Neural cell (in vitro differentiated cells): ENCODE measurements around the gene MSGN1. TPM values are rescaled to one million over a fixed set of nuclear protein-coding genes. Genes with fewer than 3 reads are reported as not detected.

Source experiments
- H2AFZ ChIP-seq: fragments of 200-600, 300-800 bp; sonication (generic), shearing (Covaris generic); 2 replicates; pipeline ENCODE4 v1.6.0; 2014; ENCODE audit warnings: low read depth, mild to moderate bottlenecking, antibody characterized with exemption, low read length, moderate library complexity
- H3F3A ChIP-seq: fragments of 200-600 bp; shearing (Covaris generic); 2 replicates; pipeline ENCODE4 v1.6.1; 2016; ENCODE audit warnings: mild to moderate bottlenecking, moderate library complexity, mixed read lengths, antibody characterized with exemption, low read length; ENCODE audit not compliant: insufficient read depth, poor library complexity, severe bottlenecking
- H3K27ac ChIP-seq: fragments of 200-600, 300-800 bp; sonication (generic), shearing (Covaris generic); 2 replicates; pipeline ENCODE4 v1.5.1; 2014; ENCODE audit warnings: mild to moderate bottlenecking, low read length, moderate library complexity
- H3K27me3 ChIP-seq: fragments of 300-800, 200-600 bp; sonication (generic), shearing (Covaris generic); 2 replicates; pipeline ENCODE4 v1.6.0; 2014; ENCODE audit warnings: mild to moderate bottlenecking, low read depth, low read length, moderate library complexity; ENCODE audit not compliant: insufficient read depth
- H3K36me3 ChIP-seq: fragments of 300-800, 200-600 bp; sonication (generic), shearing (Covaris generic); 2 replicates; pipeline ENCODE4 v1.5.1; 2014; ENCODE audit warnings: mild to moderate bottlenecking, antibody characterized with exemption, low read length, moderate library complexity; ENCODE audit not compliant: insufficient read depth
- H3K4me2 ChIP-seq: fragments of 300-800, 200-600 bp; sonication (generic), shearing (Covaris generic); 2 replicates; pipeline ENCODE4 v1.6.0; 2014; ENCODE audit warnings: mild to moderate bottlenecking, low read length
- H3K4me3 ChIP-seq: fragments of 300-800, 200-600 bp; sonication (generic), shearing (Covaris generic); 2 replicates; pipeline ENCODE4 v1.5.1; 2014; ENCODE audit warnings: mild to moderate bottlenecking, low read length, moderate library complexity
- H3K79me2 ChIP-seq: fragments of 200-600 bp; shearing (Covaris generic); replicated peaks from 2 replicates; pipeline ENCODE4 v1.6.0; 2014; ENCODE audit warnings: mild to moderate bottlenecking, low read length, moderate library complexity; ENCODE audit not compliant: insufficient read depth
- H3K9ac ChIP-seq: fragments of 300-800, 200-600 bp; sonication (generic), shearing (Covaris generic); 2 replicates; pipeline ENCODE4 v1.6.1; 2016; ENCODE audit warnings: mild to moderate bottlenecking, low read length, mixed read lengths
- H3K9me2 ChIP-seq: fragments of 200-600 bp; shearing (Covaris generic); 2 replicates; pipeline ENCODE4 v1.6.1; 2016; ENCODE audit warnings: mild to moderate bottlenecking, low read length, mixed read lengths; ENCODE audit not compliant: insufficient read depth
- H3K9me3 ChIP-seq: fragments of 200-600, 300-800 bp; sonication (generic), shearing (Covaris generic); 2 replicates; pipeline ENCODE4 v1.6.1; 2016; ENCODE audit warnings: mild to moderate bottlenecking, mixed run types, low read length, moderate library complexity, mixed read lengths
- H4K20me1 ChIP-seq: fragments of 200-600 bp; shearing (Covaris generic); 2 replicates; pipeline ENCODE4 v1.6.1; 2016; ENCODE audit warnings: mild to moderate bottlenecking, mixed run types; ENCODE audit not compliant: insufficient read depth
- CTCF ChIP-seq: fragments of 450-650 bp; IDR thresholded peaks from 2 replicates; pipeline ENCODE4 v1.5.1; 2014; ENCODE audit warnings: antibody characterized with exemption, mild to moderate bottlenecking, moderate library complexity; ENCODE audit not compliant: poor library complexity, severe bottlenecking
- EP300 ChIP-seq: fragments of 450-650 bp; conservative IDR thresholded peaks from 2 replicates; pipeline ENCODE4 v1.6.1; 2014; ENCODE audit warnings: antibody characterized with exemption, mild to moderate bottlenecking, moderate library complexity; ENCODE audit not compliant: poor library complexity, severe bottlenecking
- EZH2 ChIP-seq: fragments of 200-600, 300-800 bp; shearing (Covaris generic), sonication (generic); IDR thresholded peaks from 2 replicates; pipeline ENCODE4 v1.6.1; 2014; ENCODE audit warnings: antibody characterized with exemption, low read length, borderline replicate concordance, mild to moderate bottlenecking; ENCODE audit not compliant: insufficient read depth, poor library complexity, severe bottlenecking
- MXI1 ChIP-seq: fragments of 450-650 bp; conservative IDR thresholded peaks from 2 replicates; pipeline ENCODE4 v1.6.1; 2014; ENCODE audit warnings: antibody characterized with exemption, mild to moderate bottlenecking; ENCODE audit not compliant: poor library complexity, severe bottlenecking
- POLR2AphosphoS5 ChIP-seq: IDR thresholded peaks from 2 replicates; pipeline ENCODE4 v1.6.1; 2012
- RAD21 ChIP-seq: fragments of 450-650 bp; conservative IDR thresholded peaks from 2 replicates; pipeline ENCODE4 v1.6.1; 2014; ENCODE audit warnings: antibody characterized with exemption, mild to moderate bottlenecking, moderate library complexity
- REST ChIP-seq: IDR thresholded peaks from 2 replicates; pipeline ENCODE4 v1.6.1; 2012; ENCODE audit warnings: borderline replicate concordance
- SMC3 ChIP-seq: fragments of 450-650 bp; conservative IDR thresholded peaks from 2 replicates; pipeline ENCODE4 v1.6.1; 2014; ENCODE audit warnings: antibody characterized with exemption, mild to moderate bottlenecking, moderate library complexity; ENCODE audit not compliant: poor library complexity
- TAF1 ChIP-seq: IDR thresholded peaks from 2 replicates; pipeline ENCODE4 v1.6.1; 2012; ENCODE audit warnings: low read depth
- polyA plus RNA-seq: library from polyadenylated mRNA; depleted of rRNA; stranded (reverse); fragments of >200 nt; gene quantifications from 2 replicates; pipeline ENCODE4 v1.2.3, GENCODE V29; 2014

MSGN1 gene
- polyA plus RNA-seq, 1 donor from 2014 or later, result not detected

GRCh38 chr2:17846676-17847075, 30.4 kb downstream of the MSGN1 start:
- H3K9me2 ChIP-seq, result no peaks in the 10 kb centered on the region
- H3K4me2 ChIP-seq, result no peak overlapping the region
- no peaks in the 10 kb centered on the region for H3K79me2 ChIP-seq
- TF ChIP-seq SMC3, result no peak
- no peak for TF ChIP-seq POLR2AphosphoS5
- TF ChIP-seq EZH2, result no peak
- no peak for TF ChIP-seq EP300
- TF ChIP-seq MXI1, result no peak
- TF ChIP-seq TAF1, result no peak
- TF ChIP-seq CTCF, result no peak
- no peak for TF ChIP-seq RAD21
- no peak for TF ChIP-seq REST
- H3F3A ChIP-seq, result no peaks in the 10 kb centered on the region
- H2AFZ ChIP-seq, result no peak overlapping the region
- H3K9ac ChIP-seq, result no peak overlapping the region
- no peaks in the 10 kb centered on the region for H3K9me3 ChIP-seq
- no peak overlapping the region for H3K27ac ChIP-seq
- no peaks in the 10 kb centered on the region for H3K36me3 ChIP-seq
- no peaks in the 10 kb centered on the region for H4K20me1 ChIP-seq
- no peak overlapping the region for H3K4me3 ChIP-seq
- no peaks in the 10 kb centered on the region for H3K27me3 ChIP-seq

- Histone ChIP-seq H3K9me3 (no peaks in the 10 kb centered on the region), H3K9me2 (no peaks in the 10 kb centered on the region), H3K27me3 (no peaks in the 10 kb centered on the region), H3K4me2 (no peak overlapping the region), H3F3A (no peaks in the 10 kb centered on the region), H3K9ac (no peak overlapping the region), H3K4me3 (no peak overlapping the region), H3K27ac (no peak overlapping the region), H3K36me3 (no peaks in the 10 kb centered on the region), H2AFZ (no peak overlapping the region), H4K20me1 (no peaks in the 10 kb centered on the region), H3K79me2 (no peaks in the 10 kb centered on the region)
- TF ChIP-seq REST, result no peak
- TF ChIP-seq POLR2AphosphoS5, result no peak
- no peak for TF ChIP-seq SMC3
Observed at GRCh38 chr2:17847236-17847635, 31.0 kb downstream of the MSGN1 start.
